ENCODE data around the gene RPS19.

DNA sequence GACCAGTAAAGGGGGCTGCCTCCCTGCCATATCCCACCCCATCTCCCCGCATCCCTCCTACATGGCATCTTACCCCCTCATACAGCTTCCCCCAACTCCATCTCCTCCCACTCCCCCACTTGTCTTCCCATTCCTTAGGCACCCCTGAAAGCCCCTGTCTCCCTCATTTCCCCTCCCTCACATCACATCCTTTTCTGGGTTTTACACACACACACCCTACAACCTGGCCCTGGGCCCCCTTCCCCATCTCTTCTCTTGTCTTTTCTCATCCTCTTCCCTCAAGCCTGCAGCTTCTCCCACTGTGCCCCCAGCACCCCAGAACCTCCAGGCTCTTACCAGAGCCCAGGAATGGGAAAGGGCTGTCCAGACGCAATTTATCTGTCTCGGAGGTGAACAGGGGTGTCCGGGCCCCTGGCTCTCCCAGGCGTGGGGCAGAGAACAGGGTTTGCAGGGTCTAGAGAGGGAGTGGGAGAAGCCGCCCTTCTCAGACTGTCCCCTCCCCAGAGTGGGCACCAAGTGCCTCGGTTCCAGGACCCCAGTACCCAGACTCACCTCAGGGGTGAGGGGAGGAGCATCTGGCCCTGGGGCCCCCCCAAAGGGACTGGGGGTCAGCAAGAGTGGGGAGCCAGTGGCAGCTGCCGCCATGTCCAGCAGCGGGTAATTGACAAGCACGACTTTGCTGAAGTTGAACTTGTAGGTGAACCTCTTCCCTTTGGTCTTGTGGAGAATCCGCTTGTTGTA is 48.8 kb downstream of the RPS19 start:
- TF ChIP-seq, protein P1, sequence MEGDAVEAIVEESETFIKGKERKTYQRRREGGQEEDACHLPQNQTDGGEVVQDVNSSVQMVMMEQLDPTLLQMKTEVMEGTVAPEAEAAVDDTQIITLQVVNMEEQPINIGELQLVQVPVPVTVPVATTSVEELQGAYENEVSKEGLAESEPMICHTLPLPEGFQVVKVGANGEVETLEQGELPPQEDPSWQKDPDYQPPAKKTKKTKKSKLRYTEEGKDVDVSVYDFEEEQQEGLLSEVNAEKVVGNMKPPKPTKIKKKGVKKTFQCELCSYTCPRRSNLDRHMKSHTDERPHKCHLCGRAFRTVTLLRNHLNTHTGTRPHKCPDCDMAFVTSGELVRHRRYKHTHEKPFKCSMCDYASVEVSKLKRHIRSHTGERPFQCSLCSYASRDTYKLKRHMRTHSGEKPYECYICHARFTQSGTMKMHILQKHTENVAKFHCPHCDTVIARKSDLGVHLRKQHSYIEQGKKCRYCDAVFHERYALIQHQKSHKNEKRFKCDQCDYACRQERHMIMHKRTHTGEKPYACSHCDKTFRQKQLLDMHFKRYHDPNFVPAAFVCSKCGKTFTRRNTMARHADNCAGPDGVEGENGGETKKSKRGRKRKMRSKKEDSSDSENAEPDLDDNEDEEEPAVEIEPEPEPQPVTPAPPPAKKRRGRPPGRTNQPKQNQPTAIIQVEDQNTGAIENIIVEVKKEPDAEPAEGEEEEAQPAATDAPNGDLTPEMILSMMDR (IDR thresholded peaks at IDR 0.05; ENCODE audit: low read depth, low read length, poor library complexity, severe bottlenecking), result no peak
- no peak for TF ChIP-seq EZH2phosphoT487 (IDR thresholded peaks at IDR 0.05; ENCODE audit: borderline replicate concordance, low read length)

Measured in DOHH2 (cell line).